Right lobe of liver (tissue), 4 donors: ENCODE measurements around the gene OR2F2.

Experiments used
- CTCF ChIP-seq, 4 donors: fragments of 200-600 bp in 3 of 4; fragments of 450-650 bp in 1 of 4; IDR thresholded peaks; one replicate each; pipeline versions ENCODE4 v1.5.1 to v1.8.0; 2016 to 2022; ENCODE audit warnings: antibody characterized with exemption in 4 of 4, mild to moderate bottlenecking in 2 of 4
- POLR2A ChIP-seq: fragments of 450-650 bp; IDR thresholded peaks from one replicate; pipeline ENCODE4 v1.6.1; 2017; ENCODE audit warnings: antibody characterized with exemption, mild to moderate bottlenecking
- donor health status: DM: no; HTN: no; CAD: no.
- donor health status: DM: no; HTN: no; CAD: no.
- donor health status: DM: no; HTN: yes; CAD: no.

GRCh38 chr7:143983960-143984359, 48.9 kb downstream of the OR2F2 start:
- TF ChIP-seq CTCF (IDR thresholded peaks at IDR 0.05) (no peak), POLR2A (no peak)
